Measurements from ENCODE around the gene CYP26B1. TPM values are rescaled to one million over a fixed set of nuclear protein-coding genes. Genes with fewer than 3 reads are reported as not detected.

Gene CYP26B1
- total and polyA plus RNA-seq, 2 of the 8 experiments (the other 6 are each of a cell fraction or from before 2014, with no cell fraction given): 0.06 to 0.69 TPM

DNA sequence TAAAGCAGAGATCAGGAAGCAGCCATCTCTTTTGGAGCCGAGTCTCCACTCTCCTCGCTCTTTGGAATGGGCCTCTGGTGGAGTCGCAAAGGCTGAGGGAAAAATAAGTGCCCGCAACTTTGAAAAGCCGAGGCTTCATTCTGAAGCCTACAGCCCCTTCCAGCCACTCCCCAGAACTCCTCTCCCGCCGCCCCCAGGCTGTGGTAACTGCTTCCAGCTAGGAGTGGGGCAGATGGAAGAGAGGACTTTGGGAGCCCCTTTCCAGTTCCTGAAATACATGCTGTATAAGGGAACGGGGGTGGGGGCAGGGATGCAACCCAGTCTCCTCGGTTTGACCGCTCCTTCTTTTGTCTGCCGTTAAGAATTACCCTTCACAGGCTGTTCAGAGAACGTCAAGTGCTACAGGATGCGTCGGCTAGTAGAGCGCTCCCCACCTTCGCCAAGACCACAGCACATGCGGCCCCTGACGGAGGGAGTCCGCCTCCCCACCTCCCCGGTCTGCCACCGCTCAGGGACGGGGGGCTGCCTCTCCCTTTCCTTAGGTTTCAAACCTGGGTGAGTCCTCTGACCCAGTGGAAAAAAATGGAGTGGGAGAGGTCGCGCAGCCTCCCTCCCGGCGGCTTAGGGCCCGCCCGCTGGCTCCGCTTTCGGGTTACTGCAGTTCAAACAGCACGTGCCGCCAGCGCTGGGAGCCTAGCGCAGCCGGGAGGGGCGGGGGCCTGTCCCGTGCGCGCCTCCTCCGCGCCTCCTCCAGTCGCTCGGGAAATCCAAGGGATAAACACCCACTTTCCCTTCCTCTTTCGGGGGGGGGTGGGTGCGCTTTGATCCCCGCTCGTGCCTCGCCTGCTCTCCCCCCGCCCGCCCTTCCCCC lies 4.9 kb downstream of the CYP26B1 start:
- CTCF ChIA-PET (ENCODE audit: partially characterized antibody): no interaction called here
- 0 out of 2 replicates have a peak overlapping the region, but pooled peaks have one; percentile 75 for H2BK12ac ChIP-seq (ENCODE audit: low read depth, low read length)
- FAIRE-seq: no peak
- TF ChIP-seq SAP30 (IDR thresholded peaks at IDR 0.05; ENCODE audit: insufficient read depth, insufficient replicate concordance, low read length): no peak
- TF ChIP-seq, protein P1, sequence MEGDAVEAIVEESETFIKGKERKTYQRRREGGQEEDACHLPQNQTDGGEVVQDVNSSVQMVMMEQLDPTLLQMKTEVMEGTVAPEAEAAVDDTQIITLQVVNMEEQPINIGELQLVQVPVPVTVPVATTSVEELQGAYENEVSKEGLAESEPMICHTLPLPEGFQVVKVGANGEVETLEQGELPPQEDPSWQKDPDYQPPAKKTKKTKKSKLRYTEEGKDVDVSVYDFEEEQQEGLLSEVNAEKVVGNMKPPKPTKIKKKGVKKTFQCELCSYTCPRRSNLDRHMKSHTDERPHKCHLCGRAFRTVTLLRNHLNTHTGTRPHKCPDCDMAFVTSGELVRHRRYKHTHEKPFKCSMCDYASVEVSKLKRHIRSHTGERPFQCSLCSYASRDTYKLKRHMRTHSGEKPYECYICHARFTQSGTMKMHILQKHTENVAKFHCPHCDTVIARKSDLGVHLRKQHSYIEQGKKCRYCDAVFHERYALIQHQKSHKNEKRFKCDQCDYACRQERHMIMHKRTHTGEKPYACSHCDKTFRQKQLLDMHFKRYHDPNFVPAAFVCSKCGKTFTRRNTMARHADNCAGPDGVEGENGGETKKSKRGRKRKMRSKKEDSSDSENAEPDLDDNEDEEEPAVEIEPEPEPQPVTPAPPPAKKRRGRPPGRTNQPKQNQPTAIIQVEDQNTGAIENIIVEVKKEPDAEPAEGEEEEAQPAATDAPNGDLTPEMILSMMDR (IDR thresholded peaks at IDR 0.05; ENCODE audit: control extremely low read depth in 1 of 3, insufficient read depth in 1 of 3, low read depth in 1 of 3, low read length in 3 of 3): no peak
- TF ChIP-seq SIN3A (conservative IDR thresholded peaks at IDR 0.05 in 1 of 2, IDR thresholded peaks at IDR 0.05 in 1 of 2; ENCODE audit: low read depth in 1 of 2, low read length in 2 of 2): no peak
- TF ChIP-seq KDM1A (IDR thresholded peaks at IDR 0.05; ENCODE audit: borderline replicate concordance, low read length): no peak
- TF ChIP-seq MAFK (IDR thresholded peaks at IDR 0.05; ENCODE audit: low read depth, low read length): no peak
- TF ChIP-seq PHF8 (conservative IDR thresholded peaks at IDR 0.05; ENCODE audit: low read depth, low read length): no peak
- no peak for TF ChIP-seq TEAD4 (IDR thresholded peaks at IDR 0.05; ENCODE audit: low read depth, low read length)
- peak; percentile 63 for TF ChIP-seq KDM4A (IDR thresholded peaks at IDR 0.05; ENCODE audit: low read depth, low read length, severe bottlenecking)

More for the DNA sequence above, 4.9 kb downstream of the CYP26B1 start:
- H2AFZ ChIP-seq (ENCODE audit: low read length): no peak overlapping the region; the same call in 1 of the 2 replicates
- no peak overlapping the region for H3K9ac ChIP-seq (replicated peaks in 1 of 4; ENCODE audit: extremely low read depth in 1 of 4, low read depth in 3 of 4, low read length in 3 of 4)
- H3K27me3 ChIP-seq (replicated peaks in 1 of 4; ENCODE audit: control insufficient read depth in 3 of 4, extremely low read depth in 1 of 4, insufficient read depth in 3 of 4, low read length in 3 of 4): peaks cover 50 to 82% (median 74%) of the 10 kb centered on the region in 4 experiments
- no peak overlapping the region for H2BK20ac ChIP-seq (ENCODE audit: low read length)
- H3K23ac ChIP-seq (ENCODE audit: insufficient read length): no peak overlapping the region
- no peak overlapping the region for H4K91ac ChIP-seq (replicated peaks; ENCODE audit: insufficient read length, low read length)
- H3K18ac ChIP-seq (ENCODE audit: extremely low read depth, low read length): no peak overlapping the region; the same call in 1 of the 2 replicates
- peaks cover 7 to 39% (median 25%) of the 10 kb centered on the region in 4 experiments for H3K4me1 ChIP-seq (replicated peaks in 1 of 4; ENCODE audit: control insufficient read depth in 3 of 4, insufficient read depth in 4 of 4, low read length in 3 of 4)
- no peak overlapping the region for H3K14ac ChIP-seq (ENCODE audit: insufficient read length)
- H3K56ac ChIP-seq (replicated peaks; ENCODE audit: insufficient read length, low read depth, low read length): no peak overlapping the region
- peaks cover 4 to 7% of the 10 kb centered on the region in 2 experiments for H4K20me1 ChIP-seq (replicated peaks in 1 of 2; ENCODE audit: control insufficient read depth in 1 of 2, insufficient read depth in 2 of 2, low read length in 2 of 2)
- POLR2A ChIA-PET (ENCODE audit: partially characterized antibody): no interaction called here
- peak overlapping the region in 3 of 4 experiments; percentile 0 to 68 (median 15); a peak in 3 of 8 replicates for H3K4me3 ChIP-seq (ENCODE audit: extremely low read depth in 1 of 4, insufficient read depth in 2 of 4, low read depth in 3 of 4, low read length in 4 of 4)
- DNase-seq (ENCODE audit: low read depth in 1 of 2, low spot score in 2 of 2): no peak
- H3K79me1 ChIP-seq (ENCODE audit: low read depth, low read length): no peaks in the 10 kb centered on the region
- no peak overlapping the region; the same call in 1 of the 2 replicates for H2BK15ac ChIP-seq (ENCODE audit: low read length)
- no peak overlapping the region for H2BK5ac ChIP-seq (ENCODE audit: low read depth, low read length)
- H4K5ac ChIP-seq (ENCODE audit: insufficient read length, low read depth, low read length): no peak overlapping the region
- no peak overlapping the region for H2AK5ac ChIP-seq (ENCODE audit: low read depth, low read length)
- peak overlapping the region; percentile 62 to 95 for H3K4me2 ChIP-seq (ENCODE audit: insufficient read depth in 1 of 2, low read depth in 2 of 2, low read length in 2 of 2)
- H3K27ac ChIP-seq (ENCODE audit: low read depth, low read length): no peak overlapping the region
- no peaks in the 10 kb centered on the region for H3K36me3 ChIP-seq (ENCODE audit: control insufficient read depth in 2 of 4, insufficient read depth in 4 of 4, low read length in 3 of 4)
- 5% methylated on average over 35 of the region's 50 CpGs; no CpG with 5 or more reads in 1 of the 2 experiments for WGBS, 2 experiments (ENCODE audit: extremely low coverage in 1 of 2, insufficient coverage in 1 of 2, insufficient read length in 1 of 2, insufficient replicate concordance in 2 of 2, low coverage in 1 of 2, low lambda C conversion rate in 2 of 2, missing lambda C conversion rate in 1 of 2)
- H3K9me3 ChIP-seq (ENCODE audit: insufficient read depth in 2 of 2, low read depth in 1 of 2, low read length in 1 of 2): no peaks in the 10 kb centered on the region; a peak in 1 of 4 replicates
- H4K8ac ChIP-seq (ENCODE audit: extremely low read depth, insufficient read depth, low read length): no peak overlapping the region
- no peak overlapping the region for H2BK120ac ChIP-seq (replicated peaks; ENCODE audit: low read depth, low read length)
- peaks cover 18% of the 10 kb centered on the region; the same call in 1 of the 2 replicates for H3K23me2 ChIP-seq (ENCODE audit: low read depth, low read length)
- H3K4ac ChIP-seq (replicated peaks; ENCODE audit: insufficient read length, low read depth, low read length): no peak overlapping the region
- no peaks in the 10 kb centered on the region for H3K79me2 ChIP-seq (ENCODE audit: control insufficient read depth in 1 of 2, insufficient read depth in 2 of 2, low read length in 2 of 2)

Measured in H1 (cell line).